HFFc6 (cell line): ENCODE data around the gene ARHGAP26. TPM values are rescaled to one million over a fixed set of nuclear protein-coding genes. Genes with fewer than 3 reads are reported as not detected.

Experiments
- DNase-seq: peaks from one replicate; pipeline ENCODE4 v3.0.0-alpha.2; 2018
- H3K27ac Mint-ChIP-seq: 2 replicates; pipeline ENCODE4 v1.8.0; 2020; ENCODE audit warnings: mild to moderate bottlenecking, mixed read lengths
- H3K27me3 Mint-ChIP-seq: 2 replicates; pipeline ENCODE4 v1.8.0; 2021; ENCODE audit warnings: mild to moderate bottlenecking, moderate library complexity, mixed read lengths; ENCODE audit not compliant: insufficient read depth
- H3K36me3 Mint-ChIP-seq: 2 replicates; pipeline ENCODE4 v1.8.0; 2021; ENCODE audit warnings: low read depth, mixed read lengths
- H3K4me1 Mint-ChIP-seq: 2 replicates; pipeline ENCODE4 v1.8.0; 2020; ENCODE audit warnings: low read depth, mixed read lengths
- H3K4me3 Mint-ChIP-seq: 2 replicates; pipeline ENCODE4 v1.8.0; 2020; ENCODE audit warnings: mild to moderate bottlenecking, moderate library complexity, mixed read lengths
- H3K9me3 Mint-ChIP-seq: 2 replicates; pipeline ENCODE4 v1.8.0; 2020; ENCODE audit warnings: mild to moderate bottlenecking, mixed read lengths
- total RNA-seq, 6 experiments: library from RNA; stranded (reverse); fragmentation: NEBNext Ultra II Directional; extraction: Animal tissue kit (Norgen Biotek cat#: 25700); gene quantifications; 2 replicates in 1 of 6; 3 replicates in 5 of 6; pipeline ENCODE4 v1.2.3, GENCODE V29; 2021
- TF ChIP-seq, protein P1 (sequence below): fragments of 200-600 bp; sonication (generic); IDR thresholded peaks from 2 replicates; pipeline ENCODE4 v1.5.0; 2021; ENCODE audit warnings: antibody characterized with exemption, mild to moderate bottlenecking

The ARHGAP26 gene
- total RNA-seq, 6 experiments from 2014 or later: 2.3 to 3.6 (median 3.1) TPM

DNA sequence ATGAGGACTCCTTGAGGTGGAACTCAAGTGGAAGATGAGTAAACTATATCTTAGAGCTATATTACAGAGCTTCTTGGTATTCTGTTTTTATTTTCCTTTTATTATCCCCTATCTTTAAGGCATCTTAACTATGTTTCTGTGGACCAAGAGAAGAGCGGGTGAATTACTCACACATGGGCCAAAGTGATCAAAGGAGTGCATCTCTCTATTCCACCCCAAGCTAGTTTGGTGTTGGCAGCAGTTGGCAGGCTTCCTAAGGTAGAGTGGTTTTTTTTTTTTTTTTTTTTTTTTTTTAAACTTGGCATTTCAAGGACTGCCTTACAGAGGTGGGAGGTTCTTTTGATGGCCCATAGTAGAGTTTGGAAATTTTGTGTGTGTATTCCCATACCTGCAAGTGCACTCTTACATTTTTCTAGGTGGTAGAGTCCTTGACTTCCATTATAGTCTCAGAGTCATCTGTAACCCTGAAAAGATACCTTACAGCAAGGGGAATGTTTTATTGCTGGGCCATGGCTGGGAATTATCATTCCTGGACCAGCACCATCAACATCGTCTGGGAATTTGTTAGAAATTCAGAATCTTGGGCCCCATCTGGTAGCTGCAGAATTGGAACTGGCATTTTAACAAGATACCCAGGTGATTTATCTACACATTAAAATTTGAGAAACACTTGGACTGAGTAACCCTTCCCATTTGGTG is 51.0 kb downstream of the ARHGAP26 start:
- no peaks in the 10 kb centered on the region for H3K9me3 Mint-ChIP-seq
- peaks cover 1% of the 10 kb centered on the region; the same call in 1 of the 2 replicates for H3K27me3 Mint-ChIP-seq
- peaks cover 90% of the 10 kb centered on the region for H3K4me1 Mint-ChIP-seq
- peak overlapping the region; percentile 10; the same call in 1 of the 2 replicates for H3K27ac Mint-ChIP-seq
- 0 out of 2 replicates have a peak overlapping the region, but pooled peaks have one; percentile 10 for H3K4me3 Mint-ChIP-seq
- peak; percentile 18 for DNase-seq
- no peaks in the 10 kb centered on the region for H3K36me3 Mint-ChIP-seq
- TF ChIP-seq, protein P1, sequence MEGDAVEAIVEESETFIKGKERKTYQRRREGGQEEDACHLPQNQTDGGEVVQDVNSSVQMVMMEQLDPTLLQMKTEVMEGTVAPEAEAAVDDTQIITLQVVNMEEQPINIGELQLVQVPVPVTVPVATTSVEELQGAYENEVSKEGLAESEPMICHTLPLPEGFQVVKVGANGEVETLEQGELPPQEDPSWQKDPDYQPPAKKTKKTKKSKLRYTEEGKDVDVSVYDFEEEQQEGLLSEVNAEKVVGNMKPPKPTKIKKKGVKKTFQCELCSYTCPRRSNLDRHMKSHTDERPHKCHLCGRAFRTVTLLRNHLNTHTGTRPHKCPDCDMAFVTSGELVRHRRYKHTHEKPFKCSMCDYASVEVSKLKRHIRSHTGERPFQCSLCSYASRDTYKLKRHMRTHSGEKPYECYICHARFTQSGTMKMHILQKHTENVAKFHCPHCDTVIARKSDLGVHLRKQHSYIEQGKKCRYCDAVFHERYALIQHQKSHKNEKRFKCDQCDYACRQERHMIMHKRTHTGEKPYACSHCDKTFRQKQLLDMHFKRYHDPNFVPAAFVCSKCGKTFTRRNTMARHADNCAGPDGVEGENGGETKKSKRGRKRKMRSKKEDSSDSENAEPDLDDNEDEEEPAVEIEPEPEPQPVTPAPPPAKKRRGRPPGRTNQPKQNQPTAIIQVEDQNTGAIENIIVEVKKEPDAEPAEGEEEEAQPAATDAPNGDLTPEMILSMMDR: no peak

DNA sequence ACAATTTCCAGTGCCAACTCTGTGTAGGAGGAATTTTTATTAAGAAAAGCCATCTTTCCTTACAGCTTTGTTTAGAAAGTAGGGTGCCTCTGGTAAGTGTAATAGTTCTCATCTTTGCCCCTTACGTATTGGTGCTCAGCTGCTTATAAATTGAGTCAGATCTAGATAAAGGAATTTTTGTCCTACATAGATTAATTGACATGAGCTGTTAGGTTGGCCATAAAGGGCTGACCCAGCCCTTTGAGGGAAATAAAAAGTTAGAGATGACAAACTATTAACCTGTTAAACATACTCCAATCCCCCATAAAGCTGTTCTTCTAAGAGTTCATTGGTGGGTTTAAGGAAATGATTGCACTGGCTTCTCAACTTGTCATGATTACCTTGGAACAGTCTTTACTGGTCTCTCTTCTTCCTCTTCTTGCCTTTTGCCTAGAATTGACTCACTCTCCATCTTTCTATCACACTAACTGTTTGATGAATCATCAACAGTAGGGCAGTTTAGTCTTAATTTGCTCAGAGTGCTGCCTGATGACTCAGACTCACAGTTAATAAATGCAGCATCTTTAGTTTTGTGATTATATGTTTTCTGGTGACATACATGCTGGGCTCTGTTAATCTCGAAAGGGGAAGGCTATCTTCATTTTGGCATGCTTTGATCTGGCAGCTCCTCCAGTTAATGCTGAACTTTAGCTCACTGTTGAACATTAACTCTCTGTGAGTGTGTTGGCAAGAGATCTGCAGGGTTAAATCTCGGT is 51.7 kb downstream of the ARHGAP26 start:
- Mint-ChIP-seq H3K27me3 (peaks cover 1% of the 10 kb centered on the region; the same call in 1 of the 2 replicates), H3K27ac (peak overlapping the region; percentile 14), H3K9me3 (no peaks in the 10 kb centered on the region), H3K36me3 (no peaks in the 10 kb centered on the region), H3K4me3 (no peak overlapping the region), H3K4me1 (peaks cover 90% of the 10 kb centered on the region)
- DNase-seq: peak; percentile 93
- TF ChIP-seq, protein P1: no peak

DNA sequence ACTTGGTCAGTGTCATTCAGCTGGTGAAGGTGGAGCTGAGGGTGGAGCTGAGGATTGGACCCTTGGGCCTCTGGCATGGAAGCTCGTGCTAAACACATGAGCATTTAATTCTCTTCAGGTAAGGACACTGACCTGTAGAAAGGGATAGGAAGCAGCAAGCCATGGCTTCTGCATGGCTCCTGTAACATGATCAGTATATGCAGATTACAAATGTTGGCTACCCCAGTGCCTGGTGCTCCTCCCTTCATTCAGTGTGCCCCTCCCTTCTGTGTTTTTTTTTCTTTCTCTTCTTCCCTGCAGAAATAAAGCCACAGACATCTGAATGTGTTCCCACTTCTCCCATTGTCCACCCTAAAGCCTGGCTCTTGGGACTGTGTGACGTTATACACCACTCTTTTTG is 52.9 kb downstream of the ARHGAP26 start:
- Mint-ChIP-seq H3K27me3 (peaks cover 1% of the 10 kb centered on the region; the same call in 1 of the 2 replicates), H3K9me3 (no peaks in the 10 kb centered on the region), H3K4me1 (peaks cover 91% of the 10 kb centered on the region), H3K27ac (no peak overlapping the region), H3K36me3 (no peaks in the 10 kb centered on the region), H3K4me3 (no peak overlapping the region)
- DNase-seq: no peak
- TF ChIP-seq, protein P1: no peak

DNA sequence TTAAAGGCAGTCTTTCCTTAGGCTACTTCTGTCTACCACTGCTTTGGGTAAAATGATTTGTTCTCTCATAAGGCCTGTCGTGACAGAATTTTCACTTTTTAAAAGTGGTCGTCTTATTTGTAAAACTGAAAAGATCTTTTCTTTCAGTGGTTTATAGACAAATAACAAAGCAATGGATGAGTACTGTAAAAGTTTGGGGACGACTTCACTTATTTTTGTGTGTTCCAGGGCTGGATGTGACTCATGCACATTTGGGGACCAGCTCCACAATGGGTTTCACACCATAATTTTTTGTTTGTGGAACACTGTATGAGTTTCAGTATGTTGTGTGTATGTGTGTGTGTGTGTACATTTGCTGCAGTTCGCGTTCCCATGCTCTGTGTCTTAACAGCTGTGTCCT is 53.6 kb downstream of the ARHGAP26 start:
- Mint-ChIP-seq H3K27ac (no peak overlapping the region), H3K27me3 (peaks cover 1% of the 10 kb centered on the region; the same call in 1 of the 2 replicates), H3K9me3 (no peaks in the 10 kb centered on the region), H3K4me1 (peaks cover 97% of the 10 kb centered on the region), H3K4me3 (no peak overlapping the region), H3K36me3 (no peaks in the 10 kb centered on the region)
- TF ChIP-seq, protein P1: no peak
- no peak for DNase-seq

DNA sequence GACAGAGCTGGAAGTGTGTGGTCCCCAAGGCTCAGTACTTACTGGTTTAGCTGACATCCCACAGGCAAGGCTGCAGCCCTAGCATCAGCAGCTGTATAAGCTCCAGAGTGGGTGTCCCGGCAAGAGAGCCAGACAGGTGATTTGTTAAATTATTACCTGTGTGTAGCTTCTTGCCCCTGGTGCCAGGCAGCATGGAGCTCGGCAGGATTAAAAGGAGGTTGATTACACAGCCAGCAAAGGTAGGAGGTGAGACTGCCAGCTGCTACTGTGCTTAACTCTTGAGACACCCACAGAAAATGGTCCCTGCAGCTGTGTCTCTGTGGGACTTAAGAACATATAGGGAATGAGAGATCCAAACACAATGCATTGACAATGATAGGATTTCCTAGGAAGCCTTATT is 54.2 kb downstream of the ARHGAP26 start:
- no peak for DNase-seq
- no peaks in the 10 kb centered on the region for H3K36me3 Mint-ChIP-seq
- peaks cover 97% of the 10 kb centered on the region for H3K4me1 Mint-ChIP-seq

More for the DNA sequence above, 54.2 kb downstream of the ARHGAP26 start:
- peaks cover 1% of the 10 kb centered on the region; the same call in 1 of the 2 replicates for H3K27me3 Mint-ChIP-seq
- no peak overlapping the region for H3K27ac Mint-ChIP-seq
- TF ChIP-seq, protein P1: no peak
- no peaks in the 10 kb centered on the region for H3K9me3 Mint-ChIP-seq
- H3K4me3 Mint-ChIP-seq: no peak overlapping the region
